HG02759 (cell line): ENCODE measurements around the gene ADCY3.
"Not testable (repeated sequence)": the region's sequence is repeated elsewhere in the genome, so short reads cannot be mapped to it uniquely, and the experiment has no call there.

Source experiments
- ATAC-seq: cut with Tn5 transposase; IDR thresholded peaks from one replicate; pipeline ENCODE4 v1.9.1; 2021; ENCODE audit warnings: mild to moderate bottlenecking, moderate library complexity; ENCODE audit not compliant: unreplicated experiment

ADCY3 gene

GRCh38 chr2:24852431-24853020, 67.5 kb downstream of the ADCY3 start:
- no peak for ATAC-seq

GRCh38 chr2:24852026-24852425, 68.0 kb downstream of the ADCY3 start:
- no peak for ATAC-seq

- ATAC-seq = no peak
Observed at GRCh38 chr2:24850944-24851343, 69.1 kb downstream of the ADCY3 start.

DNA sequence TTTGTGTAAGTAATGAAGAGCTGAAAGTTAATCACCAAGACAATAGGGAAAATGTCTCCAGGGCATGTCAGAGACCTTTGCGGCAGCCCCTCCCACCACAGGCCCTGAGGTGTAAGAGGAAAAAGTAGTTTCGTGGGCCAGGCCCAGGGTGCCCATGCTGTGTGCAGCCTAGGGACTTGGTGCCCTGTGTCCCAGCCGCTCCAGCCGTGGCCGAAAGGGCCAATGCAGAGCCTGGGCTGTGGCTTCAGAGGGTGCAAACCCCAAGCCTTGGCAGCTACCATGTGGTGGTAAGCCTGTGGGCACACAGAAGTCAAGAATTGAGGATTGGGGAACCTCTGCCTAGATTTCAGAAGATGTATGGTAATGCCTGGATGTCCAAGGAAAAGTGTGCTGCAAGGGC, 74.3 kb downstream of the ADCY3 start:
- ATAC-seq = no peak

- no peak for ATAC-seq
Observed at GRCh38 chr2:24844023-24844685, 75.9 kb downstream of the ADCY3 start.

- ATAC-seq = no peak
Observed at GRCh38 chr2:24843330-24843860, 76.6 kb downstream of the ADCY3 start.

GRCh38 chr2:24842081-24843050, 77.7 kb downstream of the ADCY3 start:
- ATAC-seq = no peak

DNA sequence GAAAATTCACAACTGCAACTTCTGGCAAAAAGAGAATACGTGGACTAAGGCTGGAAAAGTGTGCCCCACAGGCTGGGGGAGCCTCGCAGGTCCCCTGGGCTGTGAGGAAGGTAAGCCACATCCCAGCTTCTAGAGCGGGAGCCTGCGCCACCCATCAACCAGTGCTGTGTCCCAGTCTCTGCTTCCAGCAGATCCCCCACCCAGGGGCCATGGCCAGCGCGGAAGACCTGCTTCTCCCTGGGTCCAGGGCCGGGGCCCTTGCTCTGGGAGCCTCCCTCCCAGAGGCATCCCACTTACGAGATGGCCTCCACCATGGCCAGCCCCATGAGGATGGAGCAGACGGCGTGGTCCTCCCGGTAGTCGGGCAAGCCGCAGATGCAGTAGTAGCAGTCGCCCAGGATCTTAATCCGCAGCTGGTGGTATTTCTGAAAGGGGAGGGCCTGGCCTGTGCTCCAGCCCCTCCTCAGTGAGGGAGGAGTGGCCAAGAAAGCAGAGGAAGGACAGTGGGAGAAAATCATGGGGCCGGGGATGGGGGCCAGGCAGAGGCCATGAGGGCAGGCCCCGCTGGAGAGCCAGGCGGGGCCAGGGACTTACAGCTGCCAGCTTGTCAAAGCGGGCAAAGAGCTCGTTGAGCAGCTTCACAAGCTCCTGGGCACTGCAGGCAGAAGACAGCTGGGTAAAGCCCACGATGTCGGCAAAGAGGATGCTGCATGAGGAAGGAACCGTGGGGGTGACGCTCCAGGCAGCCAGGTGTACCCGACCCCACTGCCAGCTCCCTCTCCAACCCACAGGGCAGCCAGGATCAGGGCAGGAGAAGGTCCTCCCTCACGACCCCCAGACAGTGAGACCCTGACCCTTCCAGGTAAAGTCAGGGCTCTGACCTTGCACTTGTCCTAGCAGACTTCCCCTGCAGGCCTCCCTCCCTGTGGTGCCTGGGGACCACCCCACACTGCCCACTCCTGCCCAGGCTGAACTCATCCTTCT, 78.8 kb downstream of the ADCY3 start:
- ATAC-seq = no peak

DNA sequence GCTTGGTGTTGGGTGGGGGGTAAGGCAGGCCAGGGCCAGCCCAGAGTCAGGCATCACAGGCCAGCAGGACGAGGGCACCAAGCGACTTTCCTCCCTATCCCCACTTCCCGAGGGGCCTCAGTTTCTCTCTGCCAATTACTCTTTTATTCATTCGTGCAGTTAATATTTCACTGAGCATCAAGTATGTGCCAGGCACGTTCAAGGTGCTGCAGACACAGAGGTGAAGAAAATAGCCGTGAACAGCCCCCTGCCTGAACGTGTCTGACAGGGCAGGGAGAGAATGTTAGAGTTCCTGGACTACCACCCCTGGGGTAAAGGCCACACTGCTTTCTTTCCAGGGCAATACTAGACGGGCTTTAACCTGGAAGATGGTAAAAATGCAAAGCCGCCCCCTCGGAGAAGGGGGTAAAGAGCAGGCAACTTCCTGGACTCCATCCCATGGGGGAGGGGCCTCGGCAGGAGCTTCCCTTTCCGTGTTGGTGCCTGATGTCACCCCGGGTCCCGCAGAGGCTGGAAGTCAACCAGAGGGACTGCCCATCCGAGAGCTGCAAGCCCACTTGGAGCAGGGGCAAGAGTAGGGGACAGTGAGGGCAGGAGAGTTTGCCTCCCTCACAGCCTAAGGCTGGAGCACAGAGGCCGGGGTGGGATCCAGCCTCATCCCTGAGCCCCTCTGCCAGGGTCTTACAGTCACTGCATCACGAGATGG, 79.7 kb downstream of the ADCY3 start:
- no peak for ATAC-seq

- ATAC-seq = no peak
Observed at GRCh38 chr2:24839729-24840128, 80.3 kb downstream of the ADCY3 start.

- no peak for ATAC-seq
Observed at GRCh38 chr2:24838541-24838940, 81.5 kb downstream of the ADCY3 start.

DNA sequence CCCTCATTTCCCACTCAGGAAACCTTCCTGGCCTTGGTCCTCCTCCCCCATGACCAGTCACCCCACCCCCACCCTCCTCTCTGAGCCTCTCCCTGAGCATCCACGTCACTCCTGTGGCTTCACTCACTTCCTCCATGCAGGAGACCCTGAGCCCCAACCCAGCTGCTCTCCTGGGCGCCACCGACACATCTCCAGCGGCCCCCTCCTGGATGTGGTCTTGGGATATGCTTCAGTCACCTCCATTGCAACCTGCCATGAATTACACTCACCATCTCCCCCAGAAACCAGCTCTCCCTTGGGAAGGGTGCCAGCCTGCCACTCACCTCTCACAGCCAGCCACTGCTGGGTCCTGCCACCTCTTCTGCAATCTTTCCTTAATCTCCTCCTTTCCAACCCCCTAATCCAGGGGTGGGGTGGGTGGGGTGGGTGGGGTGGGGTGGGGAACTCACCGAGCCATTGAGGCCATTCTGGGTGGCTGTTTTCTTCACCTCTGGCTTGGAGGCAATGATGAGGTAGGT, 82.0 kb downstream of the ADCY3 start:
- no peak for ATAC-seq

DNA sequence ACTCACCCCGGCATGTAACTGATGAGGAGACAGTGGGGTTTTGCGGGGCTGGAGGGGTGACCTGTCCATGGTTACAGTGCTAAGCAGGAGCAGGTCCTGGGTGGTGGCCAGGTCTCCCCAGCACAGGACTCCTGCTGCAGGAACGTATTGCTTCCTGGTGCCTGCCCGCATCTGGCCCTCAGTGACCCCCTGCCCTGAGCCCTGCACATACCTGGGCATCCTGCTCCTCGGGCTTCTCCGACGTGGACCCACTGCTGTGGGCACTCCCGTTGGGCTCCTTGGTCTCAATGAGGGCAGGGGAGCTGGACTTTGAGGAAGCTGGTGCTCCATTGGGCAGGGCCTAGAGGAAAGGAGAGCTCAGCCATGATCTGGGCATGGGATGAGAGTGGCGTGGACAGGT, 83.3 kb downstream of the ADCY3 start:
- ATAC-seq = no peak

GRCh38 chr2:24836206-24836605, 83.8 kb downstream of the ADCY3 start:
- no peak for ATAC-seq

DNA sequence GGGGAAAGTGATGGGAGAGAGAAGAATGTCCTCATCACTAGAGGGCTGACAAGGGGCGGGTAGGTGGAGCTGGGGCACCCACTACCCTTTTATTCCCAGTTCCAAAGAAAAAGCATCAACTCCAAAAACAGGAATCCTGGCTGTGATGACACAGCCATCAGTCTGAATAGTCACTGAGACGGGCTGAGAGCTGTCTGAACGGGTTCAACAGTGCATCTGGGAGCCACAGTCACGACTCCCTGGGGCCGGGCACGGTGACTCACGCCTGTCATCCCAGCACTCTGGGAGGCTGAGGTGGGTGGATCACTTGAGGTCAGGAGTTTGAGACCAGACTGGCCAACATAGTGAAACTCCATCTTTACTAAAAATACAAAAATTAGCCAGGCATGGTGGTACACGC, 84.6 kb downstream of the ADCY3 start:
- not testable (repeated sequence) for ATAC-seq

- ATAC-seq = no peak
Observed at GRCh38 chr2:24834733-24835395, 85.2 kb downstream of the ADCY3 start.

DNA sequence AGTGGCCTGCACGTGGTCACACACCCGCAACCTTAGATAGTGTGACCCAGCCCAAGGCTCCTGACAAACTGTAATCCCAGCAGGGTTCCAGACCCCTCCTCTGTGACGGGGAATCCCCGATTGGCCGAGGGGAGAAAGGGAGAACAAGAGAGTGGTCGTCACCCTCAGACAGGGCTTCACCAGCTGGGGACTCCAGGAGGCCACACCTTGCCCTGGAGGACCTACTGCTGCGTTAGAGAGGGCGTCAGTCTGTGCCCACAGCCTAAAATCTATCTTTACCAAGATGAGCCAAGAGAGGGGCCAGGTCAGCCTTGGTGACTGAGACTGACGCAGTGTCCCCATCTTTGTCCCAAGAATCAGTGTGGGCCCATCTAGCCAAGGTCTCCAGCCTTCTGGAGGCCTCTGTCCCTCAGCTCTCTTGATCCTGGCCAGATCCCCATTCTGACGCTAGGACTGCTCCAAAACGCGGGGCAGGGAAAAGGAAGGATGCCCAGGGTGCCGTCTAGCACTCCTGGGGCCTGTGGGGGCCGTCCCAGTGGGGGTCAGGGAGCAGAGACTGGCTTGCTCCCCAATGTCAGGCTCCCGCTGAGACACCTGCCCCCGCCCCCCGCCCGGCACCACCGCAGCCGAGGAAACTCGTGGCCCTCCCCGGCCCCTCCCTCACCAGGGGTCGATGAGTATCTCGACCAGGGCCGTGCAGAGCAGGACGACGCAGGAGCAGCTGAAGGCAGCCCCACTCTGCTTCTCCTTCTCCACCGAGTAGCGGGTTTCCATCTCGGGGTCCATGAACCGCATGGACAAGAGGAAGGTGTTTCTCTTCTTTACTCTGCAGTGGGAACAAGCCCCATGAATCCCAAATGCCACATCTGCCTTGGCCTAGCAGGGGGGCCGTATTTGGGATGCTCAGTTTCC, 86.0 kb downstream of the ADCY3 start:
- no peak for ATAC-seq
